HL-60 (cell line): ENCODE results near the gene ATAD2B.

Experiments
- DNase-seq, 2 experiments: peaks; one replicate each; pipeline ENCODE4 v3.0.0-alpha.2; 2010 to 2020; ENCODE audit warnings: low read depth in 1 of 2, low spot score in 1 of 2
- H3K27ac ChIP-seq: fragments of 250-450 bp; sonication (Bioruptor Pico); replicated peaks from 2 replicates; pipeline ENCODE4 v1.5.1; 2020; ENCODE audit warnings: mild to moderate bottlenecking, moderate library complexity
- H3K27me3 ChIP-seq: fragments of 250-450 bp; sonication (Bioruptor Pico); 2 replicates; pipeline ENCODE4 v1.5.1; 2021; ENCODE audit warnings: mild to moderate bottlenecking, moderate library complexity; ENCODE audit not compliant: insufficient read depth, poor library complexity, severe bottlenecking
- H3K4me3 ChIP-seq: replicated peaks from 2 replicates; pipeline ENCODE4 v1.5.1; 2011; ENCODE audit warnings: mild to moderate bottlenecking, control low read depth, low read length; ENCODE audit not compliant: insufficient read depth
- GABPA ChIP-seq: IDR thresholded peaks from 2 replicates; pipeline ENCODE4 v1.6.1; 2012; ENCODE audit warnings: low read depth
- POLR2AphosphoS5 ChIP-seq: IDR thresholded peaks from 2 replicates; pipeline ENCODE4 v1.6.1; 2012; ENCODE audit warnings: low read depth
- SPI1 ChIP-seq: IDR thresholded peaks from 2 replicates; pipeline ENCODE4 v1.6.1; 2012; ENCODE audit warnings: low read depth, mild to moderate bottlenecking, borderline replicate concordance
- TF ChIP-seq, protein P1 (sequence below): IDR thresholded peaks from 2 replicates; pipeline ENCODE4 v1.6.1; 2012; ENCODE audit warnings: low read depth; ENCODE audit not compliant: insufficient replicate concordance
- TF ChIP-seq, protein P2 (sequence below): IDR thresholded peaks from one replicate; pipeline ENCODE4 v1.5.1; 2011; ENCODE audit warnings: low read length, control low read depth, inconsistent platforms; ENCODE audit not compliant: insufficient read depth

The ATAD2B gene

DNA sequence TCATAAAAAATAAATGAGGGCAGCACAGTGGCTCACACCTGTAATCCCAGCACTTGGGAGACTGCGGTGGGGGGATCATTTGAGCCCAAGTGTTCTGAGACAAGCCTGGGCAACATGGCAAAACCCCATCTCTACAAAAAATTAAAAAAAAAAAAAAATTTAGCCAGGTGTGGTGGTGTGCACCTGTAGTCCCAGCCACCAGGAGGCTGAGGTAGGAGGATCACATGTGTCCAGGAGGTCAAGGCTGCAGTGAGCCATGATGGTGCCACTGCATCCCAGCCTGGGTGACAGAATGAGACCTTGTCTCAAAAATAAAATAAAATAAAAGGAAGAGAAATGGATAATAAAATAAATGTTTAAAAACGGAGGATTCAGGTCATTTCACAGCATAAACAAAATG, 113.5 kb downstream of the ATAD2B start:
- H3K27ac ChIP-seq: no peak overlapping the region
- H3K27me3 ChIP-seq: no peaks in the 10 kb centered on the region
- no peak for DNase-seq
- TF ChIP-seq, protein P1, sequence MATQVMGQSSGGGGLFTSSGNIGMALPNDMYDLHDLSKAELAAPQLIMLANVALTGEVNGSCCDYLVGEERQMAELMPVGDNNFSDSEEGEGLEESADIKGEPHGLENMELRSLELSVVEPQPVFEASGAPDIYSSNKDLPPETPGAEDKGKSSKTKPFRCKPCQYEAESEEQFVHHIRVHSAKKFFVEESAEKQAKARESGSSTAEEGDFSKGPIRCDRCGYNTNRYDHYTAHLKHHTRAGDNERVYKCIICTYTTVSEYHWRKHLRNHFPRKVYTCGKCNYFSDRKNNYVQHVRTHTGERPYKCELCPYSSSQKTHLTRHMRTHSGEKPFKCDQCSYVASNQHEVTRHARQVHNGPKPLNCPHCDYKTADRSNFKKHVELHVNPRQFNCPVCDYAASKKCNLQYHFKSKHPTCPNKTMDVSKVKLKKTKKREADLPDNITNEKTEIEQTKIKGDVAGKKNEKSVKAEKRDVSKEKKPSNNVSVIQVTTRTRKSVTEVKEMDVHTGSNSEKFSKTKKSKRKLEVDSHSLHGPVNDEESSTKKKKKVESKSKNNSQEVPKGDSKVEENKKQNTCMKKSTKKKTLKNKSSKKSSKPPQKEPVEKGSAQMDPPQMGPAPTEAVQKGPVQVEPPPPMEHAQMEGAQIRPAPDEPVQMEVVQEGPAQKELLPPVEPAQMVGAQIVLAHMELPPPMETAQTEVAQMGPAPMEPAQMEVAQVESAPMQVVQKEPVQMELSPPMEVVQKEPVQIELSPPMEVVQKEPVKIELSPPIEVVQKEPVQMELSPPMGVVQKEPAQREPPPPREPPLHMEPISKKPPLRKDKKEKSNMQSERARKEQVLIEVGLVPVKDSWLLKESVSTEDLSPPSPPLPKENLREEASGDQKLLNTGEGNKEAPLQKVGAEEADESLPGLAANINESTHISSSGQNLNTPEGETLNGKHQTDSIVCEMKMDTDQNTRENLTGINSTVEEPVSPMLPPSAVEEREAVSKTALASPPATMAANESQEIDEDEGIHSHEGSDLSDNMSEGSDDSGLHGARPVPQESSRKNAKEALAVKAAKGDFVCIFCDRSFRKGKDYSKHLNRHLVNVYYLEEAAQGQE: no peak
- TF ChIP-seq POLR2AphosphoS5: no peak
- TF ChIP-seq, protein P2, sequence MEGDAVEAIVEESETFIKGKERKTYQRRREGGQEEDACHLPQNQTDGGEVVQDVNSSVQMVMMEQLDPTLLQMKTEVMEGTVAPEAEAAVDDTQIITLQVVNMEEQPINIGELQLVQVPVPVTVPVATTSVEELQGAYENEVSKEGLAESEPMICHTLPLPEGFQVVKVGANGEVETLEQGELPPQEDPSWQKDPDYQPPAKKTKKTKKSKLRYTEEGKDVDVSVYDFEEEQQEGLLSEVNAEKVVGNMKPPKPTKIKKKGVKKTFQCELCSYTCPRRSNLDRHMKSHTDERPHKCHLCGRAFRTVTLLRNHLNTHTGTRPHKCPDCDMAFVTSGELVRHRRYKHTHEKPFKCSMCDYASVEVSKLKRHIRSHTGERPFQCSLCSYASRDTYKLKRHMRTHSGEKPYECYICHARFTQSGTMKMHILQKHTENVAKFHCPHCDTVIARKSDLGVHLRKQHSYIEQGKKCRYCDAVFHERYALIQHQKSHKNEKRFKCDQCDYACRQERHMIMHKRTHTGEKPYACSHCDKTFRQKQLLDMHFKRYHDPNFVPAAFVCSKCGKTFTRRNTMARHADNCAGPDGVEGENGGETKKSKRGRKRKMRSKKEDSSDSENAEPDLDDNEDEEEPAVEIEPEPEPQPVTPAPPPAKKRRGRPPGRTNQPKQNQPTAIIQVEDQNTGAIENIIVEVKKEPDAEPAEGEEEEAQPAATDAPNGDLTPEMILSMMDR: no peak
- TF ChIP-seq GABPA: no peak
- no peak for TF ChIP-seq SPI1
- no peak overlapping the region for H3K4me3 ChIP-seq

DNA sequence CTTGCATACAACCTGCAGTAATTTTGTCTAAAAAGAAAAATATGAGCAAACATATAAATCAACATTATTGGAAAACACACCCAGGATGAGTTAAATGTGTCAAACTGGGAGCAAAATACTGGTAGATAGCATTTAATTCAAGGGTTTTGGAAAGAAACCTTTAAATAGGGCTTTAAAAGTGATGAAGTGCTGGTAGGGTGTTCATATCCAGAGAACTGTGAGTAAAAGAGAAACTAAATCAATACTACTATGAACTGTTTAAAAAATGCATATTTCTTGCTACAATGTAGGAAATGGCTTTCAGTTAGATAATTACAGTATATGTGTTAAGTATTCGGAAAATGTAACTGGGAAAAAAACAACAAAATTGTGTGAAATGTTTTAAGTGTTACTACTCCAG, 117.8 kb downstream of the ATAD2B start:
- H3K4me3 ChIP-seq: no peak overlapping the region
- TF ChIP-seq, protein P1: no peak
- no peak for DNase-seq
- no peak overlapping the region for H3K27ac ChIP-seq
- H3K27me3 ChIP-seq: no peaks in the 10 kb centered on the region

DNA sequence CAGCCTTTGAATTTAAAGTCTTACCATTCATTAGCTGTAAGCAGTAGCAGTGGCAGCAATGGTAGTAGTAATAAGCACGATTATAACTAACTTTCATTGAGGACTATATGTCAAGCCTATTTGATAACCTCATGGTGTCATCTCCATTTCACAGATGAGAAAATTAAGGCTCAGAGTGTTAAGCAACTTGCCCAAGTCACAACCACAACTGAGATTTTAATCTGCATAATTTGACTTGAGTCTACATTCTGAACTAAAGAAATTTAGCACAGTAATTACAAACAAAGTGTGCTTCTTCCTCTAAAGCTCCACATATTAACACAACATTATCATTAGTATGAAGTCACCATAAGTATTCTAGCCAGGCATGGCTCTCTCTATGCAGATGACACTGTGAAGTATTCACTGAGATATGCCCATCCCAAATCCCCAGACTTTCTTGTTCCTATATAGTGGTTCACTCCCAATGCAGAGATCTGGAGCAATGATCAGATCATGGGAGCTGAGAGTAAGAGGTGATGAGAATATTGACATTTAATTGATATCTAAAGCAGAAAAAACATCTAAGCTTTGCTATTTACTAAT, 120.2 kb downstream of the ATAD2B start:
- Histone ChIP-seq H3K27me3 (no peaks in the 10 kb centered on the region), H3K4me3 (no peak overlapping the region), H3K27ac (no peak overlapping the region)
- DNase-seq: no peak
- TF ChIP-seq, protein P1: no peak
- no peak for TF ChIP-seq SPI1
- no peak for TF ChIP-seq GABPA
- TF ChIP-seq, protein P2: no peak
- TF ChIP-seq POLR2AphosphoS5: no peak
